ENCODE results near the gene CTNNAL1. TPM values are rescaled to one million over a fixed set of nuclear protein-coding genes. Genes with fewer than 3 reads are reported as not detected.

The CTNNAL1 gene
- polyA plus RNA-seq, 1 of the 3 experiments (the other 2 are of a cell fraction), result 32.8 TPM

DNA sequence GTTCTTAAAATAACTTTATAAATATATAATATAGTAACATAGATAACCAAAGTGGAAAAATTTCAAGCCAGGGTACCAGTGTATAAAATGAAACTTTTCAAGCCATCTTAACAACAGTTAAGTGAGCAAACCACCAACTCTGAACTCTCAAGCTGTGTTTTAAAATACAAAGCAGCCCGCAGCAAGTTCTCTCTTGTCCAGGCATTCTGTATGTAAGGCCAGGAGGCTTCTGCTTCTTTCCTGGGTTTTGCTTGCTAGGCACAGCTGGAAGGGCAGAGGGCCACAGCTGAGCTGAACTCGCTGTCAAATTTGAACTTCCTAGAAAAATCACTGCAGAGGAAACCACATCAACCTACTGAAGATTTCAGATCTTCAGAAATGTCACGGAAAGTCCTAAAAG, 6.8 kb upstream of the CTNNAL1 start:
- no peaks in the 10 kb centered on the region for H4K20me1 ChIP-seq (ENCODE audit: insufficient read depth)
- ChIA-PET POLR2A (no interaction called here), CTCF (no interaction called here)
- 95% methylated on average over 3 of the region's 3 CpGs for WGBS (ENCODE audit: low lambda C conversion rate)
- no peak overlapping the region for H3K27ac ChIP-seq (ENCODE audit: low read depth in 2 of 2, low read length in 1 of 2)
- H3K4me2 ChIP-seq, result no peak overlapping the region
- no peak for DNase-seq
- H3K4me3 ChIP-seq (ENCODE audit: low read depth in 2 of 2, low read length in 1 of 2), result no peak overlapping the region
- peaks cover 32 to 39% of the 10 kb centered on the region in 2 experiments for H3K36me3 ChIP-seq (replicated peaks in 1 of 2; ENCODE audit: control insufficient read depth in 1 of 2, insufficient read depth in 2 of 2, low read length in 1 of 2)
- peaks cover 11% of the 10 kb centered on the region for H3F3A ChIP-seq (replicated peaks; ENCODE audit: insufficient read depth)
- H3K9ac ChIP-seq, result no peak overlapping the region
- TF ChIP-seq GABPA (IDR thresholded peaks at IDR 0.05; ENCODE audit: low read depth), result no peak
- TF ChIP-seq RXRA (IDR thresholded peaks at IDR 0.05; ENCODE audit: borderline replicate concordance, low read depth), result no peak
- TF ChIP-seq YY1 (IDR thresholded peaks at IDR 0.05; ENCODE audit: low read depth), result no peak
- TF ChIP-seq ELF1 (IDR thresholded peaks at IDR 0.05), result no peak
- TF ChIP-seq, protein P1, sequence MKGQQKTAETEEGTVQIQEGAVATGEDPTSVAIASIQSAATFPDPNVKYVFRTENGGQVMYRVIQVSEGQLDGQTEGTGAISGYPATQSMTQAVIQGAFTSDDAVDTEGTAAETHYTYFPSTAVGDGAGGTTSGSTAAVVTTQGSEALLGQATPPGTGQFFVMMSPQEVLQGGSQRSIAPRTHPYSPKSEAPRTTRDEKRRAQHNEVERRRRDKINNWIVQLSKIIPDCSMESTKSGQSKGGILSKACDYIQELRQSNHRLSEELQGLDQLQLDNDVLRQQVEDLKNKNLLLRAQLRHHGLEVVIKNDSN (IDR thresholded peaks at IDR 0.05; ENCODE audit: borderline replicate concordance, low read depth), result no peak
- TF ChIP-seq RAD21 (IDR thresholded peaks at IDR 0.05; ENCODE audit: low read length), result no peak
- no peak for TF ChIP-seq NRF1 (IDR thresholded peaks at IDR 0.05; ENCODE audit: low read depth, low read length)
- no peak for TF ChIP-seq EZH2phosphoT487 (IDR thresholded peaks at IDR 0.05; ENCODE audit: borderline replicate concordance, low read depth)
- no peak for TF ChIP-seq RCOR1 (IDR thresholded peaks at IDR 0.05; ENCODE audit: low read length)
- no peaks in the 10 kb centered on the region for H3K9me2 ChIP-seq
- H2AFZ ChIP-seq (ENCODE audit: low read depth), result no peak overlapping the region
- no peaks in the 10 kb centered on the region for H3K27me3 ChIP-seq (ENCODE audit: insufficient read depth)
- no peaks in the 10 kb centered on the region for H3K9me3 ChIP-seq
- no peaks in the 10 kb centered on the region; a peak in 1 of 4 replicates for H3K4me1 ChIP-seq (ENCODE audit: control insufficient read depth in 1 of 2, insufficient read depth in 2 of 2, low read depth in 1 of 2, low read length in 1 of 2)
- H3K79me2 ChIP-seq (ENCODE audit: insufficient read depth), result peaks cover 17% of the 10 kb centered on the region; the same call in 1 of the 2 replicates

DNA sequence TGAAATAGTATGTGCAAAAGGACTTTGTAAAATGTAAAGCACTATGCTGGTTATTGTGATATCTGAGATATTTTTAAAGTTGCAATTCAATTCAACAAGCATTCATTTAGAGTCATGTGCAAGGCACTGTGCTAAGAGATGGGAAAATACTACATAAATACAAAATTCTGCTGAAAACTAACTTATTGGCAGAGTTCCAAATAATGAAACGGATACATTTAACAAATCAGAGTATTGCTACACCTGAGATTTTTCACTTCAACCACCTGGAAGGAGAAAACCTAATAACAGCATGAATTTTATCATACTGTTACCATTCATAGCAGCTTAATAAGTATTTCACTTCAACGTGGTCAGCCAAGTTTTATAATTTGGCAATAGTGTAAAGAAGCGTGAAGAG, 6.1 kb upstream of the CTNNAL1 start:
- 85% methylated on average over 3 of the region's 3 CpGs for whole genome bisulfite sequencing (ENCODE audit: low lambda C conversion rate)
- no peak overlapping the region for H2AFZ ChIP-seq (ENCODE audit: low read depth)

More for the DNA sequence above, 6.1 kb upstream of the CTNNAL1 start:
- TF ChIP-seq, protein P2, sequence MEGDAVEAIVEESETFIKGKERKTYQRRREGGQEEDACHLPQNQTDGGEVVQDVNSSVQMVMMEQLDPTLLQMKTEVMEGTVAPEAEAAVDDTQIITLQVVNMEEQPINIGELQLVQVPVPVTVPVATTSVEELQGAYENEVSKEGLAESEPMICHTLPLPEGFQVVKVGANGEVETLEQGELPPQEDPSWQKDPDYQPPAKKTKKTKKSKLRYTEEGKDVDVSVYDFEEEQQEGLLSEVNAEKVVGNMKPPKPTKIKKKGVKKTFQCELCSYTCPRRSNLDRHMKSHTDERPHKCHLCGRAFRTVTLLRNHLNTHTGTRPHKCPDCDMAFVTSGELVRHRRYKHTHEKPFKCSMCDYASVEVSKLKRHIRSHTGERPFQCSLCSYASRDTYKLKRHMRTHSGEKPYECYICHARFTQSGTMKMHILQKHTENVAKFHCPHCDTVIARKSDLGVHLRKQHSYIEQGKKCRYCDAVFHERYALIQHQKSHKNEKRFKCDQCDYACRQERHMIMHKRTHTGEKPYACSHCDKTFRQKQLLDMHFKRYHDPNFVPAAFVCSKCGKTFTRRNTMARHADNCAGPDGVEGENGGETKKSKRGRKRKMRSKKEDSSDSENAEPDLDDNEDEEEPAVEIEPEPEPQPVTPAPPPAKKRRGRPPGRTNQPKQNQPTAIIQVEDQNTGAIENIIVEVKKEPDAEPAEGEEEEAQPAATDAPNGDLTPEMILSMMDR (IDR thresholded peaks at IDR 0.05), result no peak
- TF ChIP-seq POLR2AphosphoS5 (IDR thresholded peaks at IDR 0.05; ENCODE audit: low read depth, low read length), result no peak
- no peak for TF ChIP-seq MEF2A (IDR thresholded peaks at IDR 0.05; ENCODE audit: borderline replicate concordance, low read depth)
- TF ChIP-seq EP300 (IDR thresholded peaks at IDR 0.05; ENCODE audit: borderline replicate concordance in 1 of 2, low read depth in 1 of 2, low read length in 1 of 2), result no peak
- no peak for TF ChIP-seq FOXJ3 (CRISPR knock-in tag; IDR thresholded peaks at IDR 0.05)
- no peak for TF ChIP-seq FOSL2 (IDR thresholded peaks at IDR 0.05; ENCODE audit: borderline replicate concordance, low read depth)
- no peak for TF ChIP-seq NRF1 (IDR thresholded peaks at IDR 0.05; ENCODE audit: low read depth, low read length)
- no peak for TF ChIP-seq CHD2 (IDR thresholded peaks at IDR 0.05; ENCODE audit: low read length, partially characterized antibody)
- no peak for TF ChIP-seq RFX5 (IDR thresholded peaks at IDR 0.05; ENCODE audit: low read length)
- no peak for TF ChIP-seq SIN3A (IDR thresholded peaks at IDR 0.05; ENCODE audit: borderline replicate concordance, low read depth, low read length)
- TF ChIP-seq, protein P1 (IDR thresholded peaks at IDR 0.05; ENCODE audit: borderline replicate concordance, low read depth), result no peak
- no peak for TF ChIP-seq SMC3 (IDR thresholded peaks at IDR 0.05; ENCODE audit: low read depth, low read length)
- no peak for TF ChIP-seq RXRA (IDR thresholded peaks at IDR 0.05; ENCODE audit: borderline replicate concordance, low read depth)
- no peak overlapping the region for H3K4me3 ChIP-seq (ENCODE audit: low read depth in 2 of 2, low read length in 1 of 2)
- no peaks in the 10 kb centered on the region for H3K27me3 ChIP-seq (ENCODE audit: insufficient read depth)
- no peaks in the 10 kb centered on the region; a peak in 1 of 4 replicates for H3K4me1 ChIP-seq (ENCODE audit: control insufficient read depth in 1 of 2, insufficient read depth in 2 of 2, low read depth in 1 of 2, low read length in 1 of 2)
- no peak overlapping the region for H3K4me2 ChIP-seq
- H3K9me2 ChIP-seq, result no peaks in the 10 kb centered on the region
- no peak overlapping the region for H3K9ac ChIP-seq
- no peaks in the 10 kb centered on the region for H4K20me1 ChIP-seq (ENCODE audit: insufficient read depth)
- peaks cover 30 to 39% of the 10 kb centered on the region in 2 experiments for H3K36me3 ChIP-seq (replicated peaks in 1 of 2; ENCODE audit: control insufficient read depth in 1 of 2, insufficient read depth in 2 of 2, low read length in 1 of 2)
- H3K9me3 ChIP-seq, result no peaks in the 10 kb centered on the region
- no peak overlapping the region for H3K27ac ChIP-seq (ENCODE audit: low read depth in 2 of 2, low read length in 1 of 2)
- ChIA-PET CTCF (no interaction called here), POLR2A (no interaction called here)
- peaks cover 13% of the 10 kb centered on the region; the same call in 1 of the 2 replicates for H3K79me2 ChIP-seq (ENCODE audit: insufficient read depth)
- no peak for DNase-seq
- peaks cover 15% of the 10 kb centered on the region for H3F3A ChIP-seq (replicated peaks; ENCODE audit: insufficient read depth)

All from SK-N-SH (cell line).